Measurements from ENCODE around the gene ZBTB34. TPM values are rescaled to one million over a fixed set of nuclear protein-coding genes. Genes with fewer than 3 reads are reported as not detected.
A peak's percentile ranks its signal among the peaks of the same experiment; 100 is the strongest.

ZBTB34 gene
- total RNA-seq, 3 donors from 2014 or later (not counting 1 experiment from before 2014, with no cell fraction given): 8.9 to 13.9 (median 12.0) TPM

GRCh38 chr9:126914458-126915280 is 54.2 kb downstream of the ZBTB34 start, which contains the start of gene RALGPS1:
Gene RALGPS1, plus strand, starts transcription at chr9:126914782. Its CDS starts 47,508 bp downstream, at chr9:126962290.
- peaks cover 13% of the 10 kb centered on the region for H3K4me1 ChIP-seq (ENCODE audit: control insufficient read depth, insufficient read depth, low read length)
- peak; percentile 86 to 93 for DNase-seq
- Mint-ChIP-seq H3K27ac (peak within 1 kb of the TSS; percentile 54 to 73), H3K36me3 (no peaks in the 10 kb centered on the region), H3K9me3 (no peaks in the 10 kb centered on the region), H3K27me3 (ENCODE audit: low read depth in 2 of 2) (peaks cover 9 to 13% of the 10 kb centered on the region in 2 donors), H3K4me3 (peak within 1 kb of the TSS; percentile 89), H3K4me1 (peaks cover 5 to 10% of the 10 kb centered on the region in 2 donors)
- under 1% methylated on average over 105 of the region's 105 CpGs for WGBS (ENCODE audit: insufficient coverage)
- no peaks in the 10 kb centered on the region for H3K27me3 ChIP-seq (ENCODE audit: control insufficient read depth, insufficient read depth, low read length)
- ATAC-seq: peak; percentile 95 to 99 (median 97)
- no peaks in the 10 kb centered on the region for H3K9me3 ChIP-seq (ENCODE audit: control insufficient read depth, insufficient read depth, low read length)
- intact Hi-C loops (cut with micrococcal nuclease): no loop called here
- no peak for TF ChIP-seq CTCF (IDR thresholded peaks at IDR 0.05)
- no peak within 1 kb of the TSS for H3K27ac ChIP-seq (ENCODE audit: low read length)
- no peaks in the 10 kb centered on the region for H3K36me3 ChIP-seq (ENCODE audit: control insufficient read depth, insufficient read depth, low read length)
- H3K4me3 ChIP-seq (ENCODE audit: low read length): peak within 1 kb of the TSS; percentile 22

DNA sequence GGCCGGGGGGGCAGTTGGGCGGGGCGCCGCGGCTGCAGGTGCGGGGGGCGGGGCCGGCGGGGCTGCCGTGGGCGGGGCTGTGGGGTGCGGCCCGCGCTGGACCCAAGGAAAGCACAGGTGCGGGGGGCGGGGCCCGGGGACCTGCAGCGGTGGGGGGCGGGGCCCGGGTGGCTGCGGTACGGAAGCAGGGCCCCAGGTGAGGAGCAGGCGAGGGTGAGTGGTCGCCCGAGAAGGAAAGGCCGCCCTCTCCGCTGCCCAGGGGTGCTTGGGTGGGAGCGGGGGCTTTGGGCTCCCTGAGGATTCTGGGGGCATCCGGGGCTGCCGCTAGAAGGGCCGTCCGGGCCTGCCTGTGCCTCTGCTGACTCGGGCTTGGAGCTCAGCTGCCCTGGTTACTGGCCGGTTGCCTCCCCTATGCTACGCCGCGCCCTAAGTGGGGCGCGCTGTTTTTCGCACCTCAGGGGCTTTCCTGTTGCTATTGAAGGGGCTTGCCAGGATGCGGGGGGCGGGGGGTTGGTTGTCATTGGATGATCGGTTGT is 54.9 kb downstream of the ZBTB34 start:
- Histone ChIP-seq H3K27ac (ENCODE audit: low read length) (no peak overlapping the region), H3K4me1 (ENCODE audit: control insufficient read depth, insufficient read depth, low read length) (peaks cover 13% of the 10 kb centered on the region), H3K36me3 (ENCODE audit: control insufficient read depth, insufficient read depth, low read length) (no peaks in the 10 kb centered on the region), H3K9me3 (ENCODE audit: control insufficient read depth, insufficient read depth, low read length) (no peaks in the 10 kb centered on the region), H3K27me3 (ENCODE audit: control insufficient read depth, insufficient read depth, low read length) (no peaks in the 10 kb centered on the region), H3K4me3 (ENCODE audit: low read length) (peak overlapping the region; percentile 22)
- peak in 2 of 3 donors; percentile 1 to 5 for ATAC-seq
- peak overlapping the region; percentile 89 for H3K4me3 Mint-ChIP-seq
- 3% methylated on average over 43 of the region's 43 CpGs for WGBS (ENCODE audit: insufficient coverage)
- H3K9me3 Mint-ChIP-seq: no peaks in the 10 kb centered on the region
- peak overlapping the region; percentile 54 to 60 for H3K27ac Mint-ChIP-seq
- peaks cover 9 to 13% of the 10 kb centered on the region in 2 donors for H3K27me3 Mint-ChIP-seq (ENCODE audit: low read depth in 2 of 2)
- no peak for TF ChIP-seq CTCF (IDR thresholded peaks at IDR 0.05)
- no peaks in the 10 kb centered on the region for H3K36me3 Mint-ChIP-seq
- intact Hi-C loops (cut with micrococcal nuclease): no loop called here
- DNase-seq: peak in 1 of 2 donors; percentile 63
- H3K4me1 Mint-ChIP-seq: peaks cover 5 to 10% of the 10 kb centered on the region in 2 donors

GRCh38 chr9:126915846-126916543 is 55.6 kb downstream of the ZBTB34 start:
- H3K4me3 Mint-ChIP-seq: peak overlapping the region; percentile 89
- Histone ChIP-seq H3K4me3 (ENCODE audit: low read length) (no peak overlapping the region), H3K27ac (ENCODE audit: low read length) (no peak overlapping the region), H3K27me3 (ENCODE audit: control insufficient read depth, insufficient read depth, low read length) (no peaks in the 10 kb centered on the region), H3K4me1 (ENCODE audit: control insufficient read depth, insufficient read depth, low read length) (peaks cover 13% of the 10 kb centered on the region), H3K36me3 (ENCODE audit: control insufficient read depth, insufficient read depth, low read length) (no peaks in the 10 kb centered on the region), H3K9me3 (ENCODE audit: control insufficient read depth, insufficient read depth, low read length) (no peaks in the 10 kb centered on the region)
- no peaks in the 10 kb centered on the region for H3K9me3 Mint-ChIP-seq
- WGBS (ENCODE audit: insufficient coverage): 94% methylated on average over 15 of the region's 15 CpGs
- peak overlapping the region; percentile 54 to 60 for H3K27ac Mint-ChIP-seq
- intact Hi-C loops (cut with micrococcal nuclease): no loop called here
- ATAC-seq: no peak
- no peaks in the 10 kb centered on the region for H3K36me3 Mint-ChIP-seq
- H3K27me3 Mint-ChIP-seq (ENCODE audit: low read depth in 2 of 2): peaks cover 9 to 11% of the 10 kb centered on the region in 2 donors
- H3K4me1 Mint-ChIP-seq: peaks cover 5 to 10% of the 10 kb centered on the region in 2 donors
- no peak for TF ChIP-seq CTCF (IDR thresholded peaks at IDR 0.05)
- DNase-seq: no peak
